OCI-LY1 (cell line): ENCODE results near the gene PTCH1.

ENCODE experiments used
- H2AFZ ChIP-seq: fragments of 200-600 bp; sonication (generic), shearing (Covaris generic); 2 replicates; pipeline ENCODE4 v1.6.0; 2014; ENCODE audit warnings: antibody characterized with exemption, mild to moderate bottlenecking, low read length
- H3F3A ChIP-seq: fragments of 200-600 bp; sonication (generic), shearing (Covaris generic); 2 replicates; pipeline ENCODE4 v1.6.0; 2014; ENCODE audit warnings: mild to moderate bottlenecking, antibody characterized with exemption, low read length, moderate library complexity; ENCODE audit not compliant: insufficient read depth
- H3K27ac ChIP-seq: fragments of 200-600 bp; sonication (generic); 2 replicates; pipeline ENCODE4 v1.5.1; 2014; ENCODE audit warnings: low read length, mixed run types, mild to moderate bottlenecking, low read depth; ENCODE audit not compliant: poor library complexity, severe bottlenecking
- H3K27me3 ChIP-seq: fragments of 200-600 bp; sonication (generic); 2 replicates; pipeline ENCODE4 v1.6.0; 2014; ENCODE audit warnings: antibody characterized with exemption, mild to moderate bottlenecking, low read length, moderate library complexity; ENCODE audit not compliant: insufficient read depth
- H3K36me3 ChIP-seq: fragments of 200-600 bp; sonication (generic); 2 replicates; pipeline ENCODE4 v1.6.1; 2014; ENCODE audit warnings: mild to moderate bottlenecking, antibody characterized with exemption, low read length, moderate library complexity, mixed read lengths; ENCODE audit not compliant: insufficient read depth
- H3K4me1 ChIP-seq: fragments of 200-600 bp; sonication (generic); 2 replicates; pipeline ENCODE4 v1.5.1; 2014; ENCODE audit warnings: mild to moderate bottlenecking, low read length, moderate library complexity; ENCODE audit not compliant: insufficient read depth, severe bottlenecking
- H3K4me2 ChIP-seq: fragments of 200-600 bp; sonication (generic), shearing (Covaris generic); 2 replicates; pipeline ENCODE4 v1.6.1; 2014; ENCODE audit warnings: low read length
- H3K4me3 ChIP-seq: fragments of 200-600 bp; sonication (generic); 2 replicates; pipeline ENCODE4 v1.5.1; 2014; ENCODE audit warnings: low read length, low read depth, mild to moderate bottlenecking, mixed read lengths; ENCODE audit not compliant: poor library complexity, severe bottlenecking
- H3K79me2 ChIP-seq: fragments of 200-600 bp; shearing (Covaris generic); 2 replicates; pipeline ENCODE4 v1.6.1; 2016; ENCODE audit warnings: mixed run types, low read length, mixed read lengths; ENCODE audit not compliant: insufficient read depth
- H3K9ac ChIP-seq: fragments of 200-600 bp; sonication (generic), shearing (Covaris generic); 2 replicates; pipeline ENCODE4 v1.6.1; 2014; ENCODE audit warnings: mild to moderate bottlenecking, low read length, mixed read lengths
- H3K9me2 ChIP-seq: fragments of 200-600 bp; sonication (generic), shearing (Covaris generic); 2 replicates; pipeline ENCODE4 v1.6.1; 2014; ENCODE audit warnings: low read depth, mild to moderate bottlenecking, low read length, mixed read lengths
- H3K9me3 ChIP-seq: fragments of 200-600 bp; shearing (Covaris generic); 2 replicates; pipeline ENCODE4 v1.6.1; 2014; ENCODE audit warnings: low read length, mixed read lengths
- H4K20me1 ChIP-seq: fragments of 200-600 bp; sonication (generic), shearing (Covaris generic); 2 replicates; pipeline ENCODE4 v1.6.0; 2016; ENCODE audit warnings: mild to moderate bottlenecking, low read length; ENCODE audit not compliant: insufficient read depth
- CTCF ChIP-seq: fragments of 200-600 bp; sonication (generic), shearing (Covaris generic); IDR thresholded peaks from 2 replicates; pipeline ENCODE4 v1.5.1; 2017; ENCODE audit warnings: mild to moderate bottlenecking, antibody characterized with exemption, low read length, moderate library complexity, mixed read lengths
- EZH2 ChIP-seq: fragments of 200-600 bp; sonication (generic), shearing (Covaris generic); IDR thresholded peaks from 2 replicates; pipeline ENCODE4 v1.8.0; 2017; ENCODE audit warnings: borderline replicate concordance, mixed run types, mild to moderate bottlenecking, antibody characterized with exemption, low read length, moderate library complexity, mixed read lengths

The PTCH1 gene

GRCh38 chr9:95460518-95461164, 56.1 kb downstream of the PTCH1 start:
- peaks cover 41% of the 10 kb centered on the region for H3K4me1 ChIP-seq
- 0 out of 2 replicates have a peak, but pooled peaks cover 3% of the 10 kb centered on the region for H3F3A ChIP-seq
- no peak overlapping the region for H2AFZ ChIP-seq
- no peaks in the 10 kb centered on the region for H3K79me2 ChIP-seq
- peaks cover 84% of the 10 kb centered on the region for H3K36me3 ChIP-seq
- H3K9me3 ChIP-seq, result no peaks in the 10 kb centered on the region
- no peaks in the 10 kb centered on the region for H3K9me2 ChIP-seq
- TF ChIP-seq CTCF (no peak), EZH2 (no peak)
- no peaks in the 10 kb centered on the region for H4K20me1 ChIP-seq
- H3K4me3 ChIP-seq, result no peak overlapping the region
- no peaks in the 10 kb centered on the region for H3K27me3 ChIP-seq
- no peak overlapping the region for H3K4me2 ChIP-seq
- no peak overlapping the region for H3K9ac ChIP-seq
- peak overlapping the region; percentile 100 for H3K27ac ChIP-seq

- peak overlapping the region; percentile 100 for H3K27ac ChIP-seq
- H3F3A ChIP-seq, result 0 out of 2 replicates have a peak, but pooled peaks cover 3% of the 10 kb centered on the region
- H3K9ac ChIP-seq, result no peak overlapping the region
- H3K4me2 ChIP-seq, result no peak overlapping the region
- no peak overlapping the region for H3K4me3 ChIP-seq
- no peak overlapping the region for H2AFZ ChIP-seq
- TF ChIP-seq CTCF, result no peak
- no peak for TF ChIP-seq EZH2
- H3K9me3 ChIP-seq, result no peaks in the 10 kb centered on the region
- H3K79me2 ChIP-seq, result no peaks in the 10 kb centered on the region
- H3K9me2 ChIP-seq, result no peaks in the 10 kb centered on the region
- H3K27me3 ChIP-seq, result no peaks in the 10 kb centered on the region
- H4K20me1 ChIP-seq, result no peaks in the 10 kb centered on the region
- peaks cover 84% of the 10 kb centered on the region for H3K36me3 ChIP-seq
- H3K4me1 ChIP-seq, result peaks cover 34% of the 10 kb centered on the region
These were observed 56.8 kb downstream of the PTCH1 start for GRCh38 chr9:95459851-95460517.

- no peak overlapping the region for H2AFZ ChIP-seq
- no peaks in the 10 kb centered on the region for H4K20me1 ChIP-seq
- no peaks in the 10 kb centered on the region for H3K79me2 ChIP-seq
- no peak overlapping the region for H3K4me3 ChIP-seq
- no peaks in the 10 kb centered on the region for H3K9me2 ChIP-seq
- H3K36me3 ChIP-seq, result peaks cover 84% of the 10 kb centered on the region
- H3K9me3 ChIP-seq, result no peaks in the 10 kb centered on the region
- no peak overlapping the region for H3K4me2 ChIP-seq
- no peak for TF ChIP-seq CTCF
- no peak for TF ChIP-seq EZH2
- H3K4me1 ChIP-seq, result peaks cover 26% of the 10 kb centered on the region
- 0 out of 2 replicates have a peak, but pooled peaks cover 3% of the 10 kb centered on the region for H3F3A ChIP-seq
- H3K27me3 ChIP-seq, result no peaks in the 10 kb centered on the region
- H3K9ac ChIP-seq, result no peak overlapping the region
- no peak overlapping the region for H3K27ac ChIP-seq
These were observed 57.6 kb downstream of the PTCH1 start for GRCh38 chr9:95459178-95459577.
